Measurements from ENCODE around the gene ANAPC7.

- TF ChIP-seq CTCF (IDR thresholded peaks at IDR 0.05), result no peak
- no peak for TF ChIP-seq POLR2A (IDR thresholded peaks at IDR 0.05)
Measured at GRCh38 chr12:110353211-110353965, 50.1 kb downstream of the ANAPC7 start.
